SK-N-SH treated with all-trans-retinoic acid at 6 μM for 48 hours (cell line): Measurements from ENCODE around the gene PTPRN2.

Experiments
- BACH2 ChIP-seq: fragments of 250-450 bp; sonication (Bioruptor Pico); IDR thresholded peaks from 2 replicates; pipeline ENCODE4 v1.9.0; 2021; ENCODE audit warnings: mild to moderate bottlenecking, borderline replicate concordance
- CSDC2 ChIP-seq: fragments of 250-450 bp; sonication (Bioruptor Pico); IDR thresholded peaks from 2 replicates; pipeline ENCODE4 v1.5.0; 2020; ENCODE audit warnings: mild to moderate bottlenecking, moderate library complexity
- CSRNP3 ChIP-seq: fragments of 250-450 bp; sonication (Bioruptor Pico); IDR thresholded peaks from 2 replicates; pipeline ENCODE4 v1.5.1; 2021; ENCODE audit warnings: mild to moderate bottlenecking, moderate library complexity
- ESRRG ChIP-seq: fragments of 250-450 bp; sonication (Bioruptor Pico); IDR thresholded peaks from 2 replicates; pipeline ENCODE4 v1.6.1; 2021; ENCODE audit warnings: mild to moderate bottlenecking
- ISL1 ChIP-seq: fragments of 250-450 bp; sonication (Bioruptor Pico); IDR thresholded peaks from 2 replicates; pipeline ENCODE4 v2.1.2; 2022; ENCODE audit warnings: mild to moderate bottlenecking, moderate library complexity
- POU6F1 ChIP-seq: fragments of 250-450 bp; sonication (Bioruptor Pico); IDR thresholded peaks from 2 replicates; pipeline ENCODE4 v1.8.0; 2021; ENCODE audit warnings: low read depth, mild to moderate bottlenecking, moderate library complexity, borderline replicate concordance
- TCF4 ChIP-seq: fragments of 250-450 bp; sonication (Bioruptor Pico); IDR thresholded peaks from 2 replicates; pipeline ENCODE4 v1.8.0; 2021; ENCODE audit warnings: mild to moderate bottlenecking, moderate library complexity, borderline replicate concordance
- ZFP3 ChIP-seq: fragments of 250-450 bp; sonication (Bioruptor Pico); IDR thresholded peaks from 2 replicates; pipeline ENCODE4 v1.5.0; 2020; ENCODE audit warnings: mild to moderate bottlenecking, moderate library complexity
- ZFP30 ChIP-seq: fragments of 450-650 bp; formaldehyde crosslinking; IDR thresholded peaks from 2 replicates; pipeline ENCODE4 v1.5.0; 2022; ENCODE audit warnings: mild to moderate bottlenecking, moderate library complexity
- ZNF565 ChIP-seq: fragments of 450-650 bp; formaldehyde crosslinking; conservative IDR thresholded peaks from 2 replicates; pipeline ENCODE4 v1.5.0; 2020; ENCODE audit warnings: low read depth, mild to moderate bottlenecking, moderate library complexity

DNA sequence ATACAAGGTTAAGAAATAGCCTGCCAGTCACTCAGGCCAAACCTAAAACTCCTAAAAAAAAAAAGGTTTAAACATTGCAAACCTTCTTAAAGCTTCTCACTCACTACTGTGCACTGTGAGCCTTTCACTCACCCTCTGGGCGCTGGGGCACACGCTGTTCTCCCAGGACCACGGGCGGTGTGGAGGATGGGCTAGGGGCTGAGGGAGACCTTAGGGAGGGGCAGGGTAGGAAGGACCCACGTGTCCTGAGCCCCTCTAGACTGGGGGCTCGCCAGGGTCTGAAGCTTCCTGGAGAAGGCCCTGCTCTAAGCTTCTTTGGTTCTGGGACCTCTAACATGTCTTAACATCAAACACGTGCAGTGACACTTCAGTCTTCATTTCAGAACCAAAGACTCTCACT is 681.0 kb downstream of the PTPRN2 start:
- TF ChIP-seq ZFP3 (CRISPR knock-in tag) = no peak
- TF ChIP-seq ZNF565 (CRISPR knock-in tag) = no peak
- no peak for TF ChIP-seq BACH2
- TF ChIP-seq ESRRG (CRISPR knock-in tag) = no peak
- TF ChIP-seq ISL1 = no peak
- TF ChIP-seq CSDC2 = no peak
- TF ChIP-seq POU6F1 = no peak
- TF ChIP-seq CSRNP3 (CRISPR knock-in tag) = no peak
- TF ChIP-seq TCF4 = no peak
- TF ChIP-seq ZFP30 (CRISPR knock-in tag) = no peak
